H9 (cell line): Measurements from ENCODE around the gene ARMH1. TPM values are rescaled to one million over a fixed set of nuclear protein-coding genes. Genes with fewer than 3 reads are reported as not detected.
A peak's percentile ranks its signal among the peaks of the same experiment; 100 is the strongest.

Experiments
- DNase-seq: peaks from one replicate; pipeline ENCODE4 v3.0.0-alpha.2; 2017
- H2AFZ ChIP-seq: one replicate; pipeline ENCODE4 v1.6.1; 2013; ENCODE audit warnings: mild to moderate bottlenecking, low read length, control low read depth, moderate library complexity
- H2AK5ac ChIP-seq: 2 replicates; pipeline ENCODE4 v1.6.1; 2013; ENCODE audit warnings: low read length, control low read depth, mixed read lengths; ENCODE audit not compliant: insufficient read length
- H2BK120ac ChIP-seq: one replicate; pipeline ENCODE4 v1.6.1; 2013; ENCODE audit warnings: low read depth, mild to moderate bottlenecking, low read length, control low read depth, inconsistent platforms; ENCODE audit not compliant: poor library complexity, severe bottlenecking
- H2BK12ac ChIP-seq: 2 replicates; pipeline ENCODE4 v1.6.1; 2013; ENCODE audit warnings: low read length, control low read depth, mixed read lengths, low read depth; ENCODE audit not compliant: insufficient read length
- H2BK15ac ChIP-seq: 2 replicates; pipeline ENCODE4 v1.6.1; 2013; ENCODE audit warnings: low read depth, low read length, control low read depth
- H2BK20ac ChIP-seq: one replicate; pipeline ENCODE4 v1.6.1; 2013; ENCODE audit warnings: low read depth, mild to moderate bottlenecking, low read length, control low read depth, inconsistent platforms; ENCODE audit not compliant: poor library complexity, severe bottlenecking
- H2BK5ac ChIP-seq: 2 replicates; pipeline ENCODE4 v1.6.1; 2013; ENCODE audit warnings: low read length, control low read depth, mixed read lengths; ENCODE audit not compliant: insufficient read length
- H3K14ac ChIP-seq: 2 replicates; pipeline ENCODE4 v1.6.1; 2013; ENCODE audit warnings: low read length, control low read depth; ENCODE audit not compliant: insufficient read depth
- H3K18ac ChIP-seq: 2 replicates; pipeline ENCODE4 v1.6.1; 2013; ENCODE audit warnings: low read depth, mild to moderate bottlenecking, mixed read lengths, low read length, control low read depth; ENCODE audit not compliant: insufficient read length
- H3K23ac ChIP-seq: 2 replicates; pipeline ENCODE4 v1.6.1; 2013; ENCODE audit warnings: low read length, control low read depth, mixed read lengths, low read depth; ENCODE audit not compliant: insufficient read length
- H3K23me2 ChIP-seq: 2 replicates; pipeline ENCODE4 v1.6.1; 2013; ENCODE audit warnings: low read depth, mild to moderate bottlenecking, mixed read lengths, low read length, control low read depth; ENCODE audit not compliant: insufficient read length, poor library complexity, severe bottlenecking
- H3K27ac ChIP-seq: 2 replicates; pipeline ENCODE4 v1.5.1; 2013; ENCODE audit warnings: low read length, control low read depth, mixed read lengths, low read depth; ENCODE audit not compliant: insufficient read length
- H3K27me3 ChIP-seq: 2 replicates; pipeline ENCODE4 v1.6.1; 2013; ENCODE audit warnings: low read length, control low read depth, inconsistent platforms; ENCODE audit not compliant: insufficient read depth
- H3K4ac ChIP-seq: 2 replicates; pipeline ENCODE4 v1.6.1; 2013; ENCODE audit warnings: low read depth, mild to moderate bottlenecking, control low read depth, inconsistent platforms, low read length, moderate library complexity
- H3K4me1 ChIP-seq: 2 replicates; pipeline ENCODE4 v1.6.1; 2013; ENCODE audit warnings: low read length, control low read depth, inconsistent platforms; ENCODE audit not compliant: insufficient read depth
- H3K4me2 ChIP-seq: 2 replicates; pipeline ENCODE4 v1.6.1; 2013; ENCODE audit warnings: low read length, control low read depth, mixed read lengths; ENCODE audit not compliant: insufficient read length, insufficient read depth
- H3K56ac ChIP-seq: 2 replicates; pipeline ENCODE4 v1.6.1; 2013; ENCODE audit warnings: low read depth, mild to moderate bottlenecking, mixed read lengths, low read length, control low read depth; ENCODE audit not compliant: insufficient read length
- H3K79me1 ChIP-seq: 2 replicates; pipeline ENCODE4 v1.6.1; 2013; ENCODE audit warnings: low read depth, mild to moderate bottlenecking, moderate library complexity, low read length, control low read depth, inconsistent platforms; ENCODE audit not compliant: insufficient read depth, poor library complexity, severe bottlenecking
- H3K79me2 ChIP-seq: 2 replicates; pipeline ENCODE4 v1.6.1; 2013; ENCODE audit warnings: low read length, control low read depth, inconsistent platforms; ENCODE audit not compliant: insufficient read depth
- H3K9ac ChIP-seq: 2 replicates; pipeline ENCODE4 v1.6.1; 2013; ENCODE audit warnings: low read length, control low read depth, mixed read lengths; ENCODE audit not compliant: insufficient read length; ENCODE audit errors: extremely low read depth
- H3K9me3 ChIP-seq: one replicate; pipeline ENCODE4 v1.6.1; 2013; ENCODE audit warnings: low read depth, low read length, inconsistent platforms; ENCODE audit not compliant: control insufficient read depth
- H3T11ph ChIP-seq: one replicate; pipeline ENCODE4 v1.6.1; 2013; ENCODE audit warnings: mild to moderate bottlenecking, low read length, control low read depth, inconsistent platforms
- H4K20me1 ChIP-seq: one replicate; pipeline ENCODE4 v1.6.1; 2013; ENCODE audit not compliant: control insufficient read depth, insufficient read length, insufficient read depth
- H4K5ac ChIP-seq: 2 replicates; pipeline ENCODE4 v1.6.1; 2013; ENCODE audit warnings: low read depth, mild to moderate bottlenecking, mixed read lengths, low read length, control low read depth; ENCODE audit not compliant: insufficient read length
- H4K8ac ChIP-seq: replicated peaks from 2 replicates; pipeline ENCODE4 v1.6.1; 2013; ENCODE audit warnings: low read length, control low read depth, mixed read lengths, low read depth; ENCODE audit not compliant: insufficient read length
- H4K91ac ChIP-seq: 2 replicates; pipeline ENCODE4 v1.6.1; 2013; ENCODE audit warnings: low read depth, mild to moderate bottlenecking, moderate library complexity, mixed read lengths, low read length, control low read depth; ENCODE audit not compliant: insufficient read length
- H3K27ac Mint-ChIP-seq, 3 experiments: 2 replicates in 2 of 3; 3 replicates in 1 of 3; pipeline ENCODE4 v1.8.0; 2020 to 2021; ENCODE audit warnings: mixed read lengths in 3 of 3, mild to moderate bottlenecking in 1 of 3, moderate library complexity in 1 of 3
- H3K27me3 Mint-ChIP-seq: 2 replicates; pipeline ENCODE4 v1.8.0; 2021; ENCODE audit warnings: low read depth, mild to moderate bottlenecking, moderate library complexity, mixed read lengths
- H3K36me3 Mint-ChIP-seq, 3 experiments: 2 replicates in 2 of 3; 3 replicates in 1 of 3; pipeline ENCODE4 v1.8.0; 2020 to 2021; ENCODE audit warnings: low read depth in 3 of 3, mixed read lengths in 3 of 3; ENCODE audit not compliant: insufficient read depth in 1 of 3
- H3K4me1 Mint-ChIP-seq, 2 experiments: 2 replicates each; pipeline ENCODE4 v1.8.0; 2020; ENCODE audit warnings: mixed read lengths in 2 of 2
- H3K4me3 Mint-ChIP-seq, 2 experiments: 2 replicates in 1 of 2; 3 replicates in 1 of 2; pipeline ENCODE4 v1.8.0; 2020 to 2021; ENCODE audit warnings: mild to moderate bottlenecking in 2 of 2, mixed read lengths in 2 of 2, moderate library complexity in 1 of 2
- H3K9me3 Mint-ChIP-seq, 2 experiments: 2 replicates in 1 of 2; 3 replicates in 1 of 2; pipeline ENCODE4 v1.8.0; 2020; ENCODE audit warnings: mild to moderate bottlenecking in 2 of 2, mixed read lengths in 2 of 2, moderate library complexity in 1 of 2
- WGBS: extraction: QIAGEN DNeasy Blood & Tissue Kit; methylation state at CpG from one replicate; pipeline ENCODE4 v1.1.7; 2013; ENCODE audit warnings: missing lambda C conversion rate, low lambda C conversion rate, mixed read lengths; ENCODE audit not compliant: insufficient read length; ENCODE audit errors: extremely low coverage; 5-methylcytosine and 5-hydroxymethylcytosine counted together
- total RNA-seq: library from RNA; stranded (reverse); gene quantifications from 2 replicates; pipeline ENCODE4 v1.2.1, GENCODE V29; 2021
- TF ChIP-seq, protein P1 (sequence below): fragments of 200-600 bp; sonication (generic); conservative IDR thresholded peaks from 3 replicates; pipeline ENCODE4 v1.8.0; 2021; ENCODE audit warnings: antibody characterized with exemption, mild to moderate bottlenecking

Gene ARMH1
- total RNA-seq, 1 experiment from 2014 or later: 1.0 TPM

DNA sequence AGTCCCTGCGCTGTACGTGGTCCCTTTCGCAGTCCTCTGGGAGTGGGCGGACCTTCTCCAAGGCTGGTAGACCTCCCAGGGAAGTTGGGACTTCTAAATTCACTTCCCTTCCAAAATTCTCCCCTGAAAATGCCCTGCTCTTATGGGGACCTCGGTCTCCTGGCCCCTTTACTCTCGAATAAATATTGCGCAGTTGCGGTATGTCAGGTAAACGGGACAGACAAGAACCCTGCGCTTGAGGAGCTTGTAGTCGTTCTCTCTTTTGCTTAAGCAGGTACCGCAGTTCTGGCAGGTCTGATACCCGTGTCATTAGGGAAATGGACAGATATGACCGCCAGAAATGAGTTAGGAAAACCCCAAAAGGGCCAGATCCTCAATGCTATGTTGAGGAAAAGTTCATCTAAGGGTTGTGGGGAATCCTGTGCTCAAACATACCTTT, 65.7 kb downstream of the ARMH1 start:
- WGBS: no CpG with 5 or more reads among the region's 14 CpGs
- Histone ChIP-seq H3K27ac (no peak overlapping the region), H3K9ac (peak overlapping the region; percentile 74)

More for the DNA sequence above, 65.7 kb downstream of the ARMH1 start:
- Mint-ChIP-seq H3K4me3 (peak overlapping the region; percentile 98 to 99), H3K4me1 (peaks cover 17 to 18% of the 10 kb centered on the region in 2 experiments), H3K27me3 (peaks cover 2% of the 10 kb centered on the region; the same call in 1 of the 2 replicates), H3K36me3 (peaks cover 24 to 39% (median 35%) of the 10 kb centered on the region in 3 experiments), H3K27ac (peak overlapping the region; percentile 96 to 99 (median 97)), H3K9me3 (peaks cover 0 to 11% of the 10 kb centered on the region in 2 experiments; a peak in 4 of 5 replicates)
- no peak overlapping the region for H4K8ac ChIP-seq
- H2BK5ac ChIP-seq: no peak overlapping the region
- peak overlapping the region; percentile 65 for H3K18ac ChIP-seq
- no peak overlapping the region for H3K23ac ChIP-seq
- peak overlapping the region; percentile 58 for H3K4me2 ChIP-seq
- H2BK15ac ChIP-seq: no peak overlapping the region
- no peak overlapping the region for H2AK5ac ChIP-seq
- H3K4me1 ChIP-seq: no peaks in the 10 kb centered on the region
- TF ChIP-seq, protein P1, sequence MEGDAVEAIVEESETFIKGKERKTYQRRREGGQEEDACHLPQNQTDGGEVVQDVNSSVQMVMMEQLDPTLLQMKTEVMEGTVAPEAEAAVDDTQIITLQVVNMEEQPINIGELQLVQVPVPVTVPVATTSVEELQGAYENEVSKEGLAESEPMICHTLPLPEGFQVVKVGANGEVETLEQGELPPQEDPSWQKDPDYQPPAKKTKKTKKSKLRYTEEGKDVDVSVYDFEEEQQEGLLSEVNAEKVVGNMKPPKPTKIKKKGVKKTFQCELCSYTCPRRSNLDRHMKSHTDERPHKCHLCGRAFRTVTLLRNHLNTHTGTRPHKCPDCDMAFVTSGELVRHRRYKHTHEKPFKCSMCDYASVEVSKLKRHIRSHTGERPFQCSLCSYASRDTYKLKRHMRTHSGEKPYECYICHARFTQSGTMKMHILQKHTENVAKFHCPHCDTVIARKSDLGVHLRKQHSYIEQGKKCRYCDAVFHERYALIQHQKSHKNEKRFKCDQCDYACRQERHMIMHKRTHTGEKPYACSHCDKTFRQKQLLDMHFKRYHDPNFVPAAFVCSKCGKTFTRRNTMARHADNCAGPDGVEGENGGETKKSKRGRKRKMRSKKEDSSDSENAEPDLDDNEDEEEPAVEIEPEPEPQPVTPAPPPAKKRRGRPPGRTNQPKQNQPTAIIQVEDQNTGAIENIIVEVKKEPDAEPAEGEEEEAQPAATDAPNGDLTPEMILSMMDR: no peak
- peaks cover 5% of the 10 kb centered on the region for H3K79me1 ChIP-seq
- H3K14ac ChIP-seq: peak overlapping the region; percentile 15; the same call in 1 of the 2 replicates
- H2BK20ac ChIP-seq: no peak overlapping the region
- H3K56ac ChIP-seq: no peak overlapping the region
- H3K27me3 ChIP-seq: no peaks in the 10 kb centered on the region
- H3K4ac ChIP-seq: no peak overlapping the region; the same call in 1 of the 2 replicates
- no peak overlapping the region for H4K5ac ChIP-seq
- H4K91ac ChIP-seq: no peak overlapping the region
- no peak overlapping the region for H2BK12ac ChIP-seq
- H2BK120ac ChIP-seq: no peak overlapping the region
- H3K9me3 ChIP-seq: no peaks in the 10 kb centered on the region
- no peaks in the 10 kb centered on the region for H4K20me1 ChIP-seq
- H3K79me2 ChIP-seq: peaks cover 9% of the 10 kb centered on the region; the same call in 1 of the 2 replicates
- H3K23me2 ChIP-seq: peaks cover 8% of the 10 kb centered on the region
- DNase-seq: no peak
- H3T11ph ChIP-seq: no peak overlapping the region
- no peak overlapping the region for H2AFZ ChIP-seq
